Ecto neural progenitor cell (in vitro differentiated cells): ENCODE measurements around the gene HHIPL2.
"Not testable (repeated sequence)": the region's sequence is repeated elsewhere in the genome, so short reads cannot be mapped to it uniquely, and the experiment has no call there.

ENCODE experiments used
- DNase-seq: peaks from one replicate; pipeline ENCODE4 v3.0.0-alpha.2; 2018; ENCODE audit warnings: low spot score

HHIPL2 gene

DNA sequence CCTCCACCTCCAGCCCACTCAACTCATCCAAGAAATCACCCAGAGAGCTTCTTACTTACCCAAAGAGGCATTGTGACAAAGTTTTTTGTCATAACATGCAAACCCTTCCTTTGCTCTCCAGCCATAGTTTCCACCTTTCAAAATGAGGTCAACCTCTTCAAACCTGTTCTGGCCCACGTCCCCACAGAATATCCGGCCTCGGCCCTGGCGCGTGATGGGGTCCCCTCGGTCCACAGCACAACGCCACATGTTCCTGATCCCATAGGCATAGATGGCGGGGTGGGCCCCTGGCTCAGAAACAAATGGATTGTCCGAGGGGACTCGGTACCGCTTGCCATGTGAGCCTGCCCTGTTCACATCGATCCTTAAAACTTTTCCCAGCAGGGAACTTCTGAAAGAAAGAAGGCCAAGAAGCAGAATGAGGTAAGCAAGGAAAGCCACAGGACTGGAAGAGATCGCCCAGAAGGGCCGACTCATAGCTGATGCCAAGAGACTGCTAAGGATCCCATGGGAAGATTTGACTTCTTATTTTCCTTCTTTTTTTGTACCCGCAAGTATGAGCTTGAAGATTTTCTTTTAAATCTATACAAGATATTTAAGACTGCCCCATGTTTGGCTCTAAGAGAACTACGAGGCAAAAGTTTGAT is 7.8 kb downstream of the HHIPL2 start:
- DNase-seq = no peak

DNA sequence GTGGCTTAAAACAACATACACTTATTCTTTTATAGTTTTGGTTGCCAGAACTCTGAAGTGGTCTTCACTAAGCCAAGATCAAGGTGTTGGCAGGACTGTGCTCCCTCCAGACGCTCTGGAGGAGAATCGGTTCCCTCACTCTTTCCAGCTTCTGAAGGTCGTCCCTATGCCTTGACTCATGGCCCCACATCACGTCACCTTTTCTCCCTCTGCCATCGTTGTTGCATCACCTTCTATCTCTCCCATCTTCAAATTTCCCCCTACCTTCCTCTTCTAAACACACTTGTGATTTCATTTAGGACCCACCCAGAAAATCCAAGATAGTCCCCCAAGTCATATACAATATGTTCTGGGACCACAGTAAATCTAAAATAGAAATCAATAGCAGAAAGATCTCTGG is 12.4 kb downstream of the HHIPL2 start:
- DNase-seq = no peak

DNA sequence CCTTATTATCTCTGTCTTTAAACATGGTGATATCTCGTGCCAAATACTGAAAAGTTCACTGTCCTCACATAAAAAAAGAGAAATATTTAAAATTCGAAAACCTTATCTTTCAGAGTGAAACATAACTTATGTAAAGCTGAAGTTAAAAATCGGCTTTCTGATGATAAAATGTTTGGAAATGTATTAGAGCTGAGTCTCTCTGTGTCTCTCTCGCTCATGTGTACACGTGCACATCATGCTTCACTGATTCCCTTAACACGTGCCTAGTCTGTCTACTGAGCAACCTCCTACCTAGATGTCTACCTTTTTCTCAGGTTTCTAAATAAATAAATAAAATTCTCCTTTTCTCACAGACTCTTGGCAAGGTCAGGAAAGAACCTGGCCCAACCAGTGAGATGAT is 17.1 kb downstream of the HHIPL2 start:
- DNase-seq = no peak

DNA sequence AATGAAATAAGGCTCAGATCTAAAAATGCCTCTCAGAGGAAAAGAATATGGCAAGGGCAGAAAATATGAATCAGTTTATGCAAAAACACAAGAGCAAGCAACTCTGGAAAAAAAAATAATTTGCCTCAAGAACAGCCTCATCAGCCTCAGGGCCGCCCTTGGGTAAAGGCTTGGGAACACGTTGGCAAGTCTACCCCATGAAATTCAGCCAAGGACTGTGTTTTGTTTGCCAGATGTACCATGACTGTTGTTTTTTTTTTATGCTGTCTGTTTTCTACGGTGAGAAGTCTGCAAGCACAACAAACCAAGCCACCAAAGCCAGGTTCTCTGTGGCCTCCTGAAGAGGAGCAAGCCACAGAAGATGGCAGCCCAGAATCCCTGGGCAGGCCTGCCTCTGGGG is 18.0 kb downstream of the HHIPL2 start:
- no peak for DNase-seq

DNA sequence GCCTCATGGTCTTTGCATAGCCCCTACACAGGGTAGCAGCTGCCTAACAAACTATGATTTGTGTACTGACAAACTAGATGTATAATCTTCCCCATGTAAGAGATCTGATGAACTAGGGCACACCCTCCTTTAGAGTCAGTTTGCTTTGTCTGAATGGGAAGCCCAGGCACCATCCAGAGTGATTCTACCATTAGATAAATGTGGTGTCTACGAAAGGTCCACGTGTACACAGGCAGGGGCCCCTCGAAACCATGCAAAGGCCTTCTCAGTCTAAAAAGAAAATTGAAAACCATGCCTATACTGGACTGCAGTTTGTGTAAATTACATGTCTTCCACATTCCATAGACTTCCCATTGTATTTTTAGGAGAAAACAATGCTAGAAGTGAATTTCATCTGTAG is 18.7 kb downstream of the HHIPL2 start:
- DNase-seq = no peak

DNA sequence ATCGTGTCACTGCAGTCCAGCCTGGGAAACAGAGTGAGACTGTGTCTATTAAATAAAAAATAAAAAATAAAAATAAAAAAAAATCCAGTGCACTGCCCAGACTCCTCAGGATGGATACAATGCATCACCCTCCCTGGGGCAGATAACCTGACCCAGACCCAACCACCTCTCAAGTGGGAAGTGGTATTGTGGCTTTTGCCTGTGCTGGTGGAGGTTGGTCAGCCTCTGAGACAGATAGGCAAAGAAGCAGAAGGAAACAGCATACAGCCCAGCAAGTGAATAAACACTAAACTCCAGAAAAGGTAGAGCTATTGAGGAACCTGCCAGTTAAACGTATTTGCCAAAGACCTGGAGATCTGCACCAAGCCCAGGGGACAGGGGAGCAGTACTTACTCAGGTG is 22.0 kb downstream of the HHIPL2 start:
- no peak for DNase-seq

DNA sequence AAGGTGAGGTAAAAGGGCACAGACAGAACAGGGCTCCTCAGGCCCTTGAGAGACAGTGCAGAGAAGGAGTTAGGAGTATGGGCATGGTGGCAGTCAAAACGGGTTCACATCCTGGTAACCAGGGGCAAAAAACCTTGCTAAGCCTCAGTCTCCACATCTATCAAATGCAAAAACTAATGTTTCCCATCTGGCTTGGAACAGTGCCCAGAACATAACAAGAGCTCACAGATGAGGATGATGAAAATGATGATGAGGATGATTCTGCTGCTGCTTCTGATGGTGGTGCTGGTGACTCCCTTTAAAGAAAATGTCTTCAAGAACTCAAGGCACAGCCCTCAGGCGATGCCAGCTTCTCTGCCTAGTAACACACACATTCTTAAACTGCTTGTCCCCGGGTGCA is 24.1 kb downstream of the HHIPL2 start:
- no peak for DNase-seq

DNA sequence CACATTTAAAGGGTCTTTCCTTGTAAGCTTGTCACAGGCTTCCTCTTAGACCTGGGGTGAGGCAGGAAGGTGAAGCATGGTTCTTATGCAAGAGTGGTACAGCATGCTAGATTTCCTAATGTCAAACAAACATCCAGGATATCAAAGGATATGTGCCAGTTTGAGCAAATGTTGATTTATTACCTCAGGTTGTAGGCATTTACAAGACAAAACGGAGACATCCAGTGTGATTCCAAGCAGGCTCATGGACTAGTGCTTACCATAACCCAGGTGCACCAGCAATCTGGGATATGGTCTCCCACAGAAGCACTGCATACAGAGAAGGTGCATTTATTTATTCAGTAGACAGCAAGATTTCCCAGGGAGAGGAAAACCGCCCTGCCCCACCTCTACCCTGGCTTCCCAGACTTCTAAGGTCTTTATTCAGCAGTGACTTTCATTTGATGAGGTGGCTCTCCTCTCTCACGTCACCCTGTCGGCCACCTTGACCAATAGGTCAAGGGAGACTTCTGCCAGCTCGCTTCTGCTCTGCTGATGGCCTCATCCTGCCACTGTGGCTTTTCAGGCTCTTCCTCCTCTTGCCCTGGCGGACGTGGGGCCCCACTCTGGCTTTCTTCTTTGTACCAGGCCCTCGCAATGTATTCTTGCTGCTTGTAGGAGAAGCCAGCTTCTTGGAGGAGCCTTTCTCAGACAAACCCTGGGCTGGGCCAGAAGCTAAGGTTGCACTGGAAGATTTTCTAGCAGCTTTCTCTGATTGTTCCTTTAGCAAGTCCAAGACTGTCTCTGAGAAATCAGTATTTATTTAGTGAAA is 25.6 kb downstream of the HHIPL2 start:
- DNase-seq = no peak

DNA sequence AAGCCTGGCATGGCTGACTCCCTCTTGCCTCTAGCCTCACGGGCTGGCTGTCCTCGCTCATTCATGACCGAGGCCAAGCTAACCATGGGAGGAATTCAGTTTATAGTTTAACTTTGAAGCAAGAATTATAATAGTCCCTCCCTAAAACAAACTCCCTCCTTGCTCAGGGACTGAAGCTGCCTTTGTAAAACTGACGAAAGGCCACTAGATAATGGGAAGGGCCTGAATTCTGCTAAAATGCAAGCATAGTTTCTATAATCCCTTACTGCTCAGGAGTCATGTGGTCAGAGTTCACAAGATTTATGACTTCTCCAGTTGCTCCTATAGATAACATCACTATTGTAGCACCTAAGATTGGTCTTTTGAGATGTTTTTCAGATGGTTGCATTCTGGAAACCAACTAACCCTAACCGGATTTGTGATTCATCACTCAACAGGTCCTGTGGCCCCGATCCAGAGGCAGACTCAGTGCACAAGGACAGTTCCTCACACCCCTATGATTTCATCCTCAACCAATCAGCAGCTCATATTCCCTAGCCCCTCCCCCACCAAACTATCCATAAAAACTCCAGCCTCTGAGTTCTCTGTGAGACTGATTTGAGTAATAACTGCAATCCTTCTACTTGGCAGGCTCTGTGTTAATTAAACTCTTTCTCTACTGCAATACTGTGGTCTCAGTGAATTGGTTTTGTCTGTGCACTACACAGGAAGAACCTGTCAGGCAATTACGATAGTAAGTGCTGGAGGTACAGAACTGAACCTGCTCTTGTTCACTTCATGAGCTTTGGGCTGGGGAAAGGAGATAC is 26.4 kb downstream of the HHIPL2 start:
- no peak for DNase-seq

DNA sequence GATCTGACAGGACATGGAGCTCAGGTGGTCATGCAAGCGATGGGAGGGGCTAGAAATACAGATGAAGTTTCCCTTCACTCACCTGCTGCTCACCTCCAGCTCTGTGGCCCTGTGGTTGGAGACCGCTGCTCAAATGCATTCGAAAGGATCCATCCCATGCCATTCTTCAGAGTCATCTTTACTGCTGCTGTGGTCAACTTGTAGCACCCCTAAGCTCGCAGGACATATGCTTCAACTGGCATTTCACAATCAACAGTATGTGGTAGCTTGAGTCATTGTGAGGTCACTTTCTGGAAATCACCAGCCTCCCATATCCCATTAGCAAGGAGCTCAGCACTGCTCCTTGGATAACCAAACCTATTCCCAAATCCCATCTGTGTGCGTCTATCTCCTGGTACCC is 58.4 kb downstream of the HHIPL2 start:
- not testable (repeated sequence) for DNase-seq

DNA sequence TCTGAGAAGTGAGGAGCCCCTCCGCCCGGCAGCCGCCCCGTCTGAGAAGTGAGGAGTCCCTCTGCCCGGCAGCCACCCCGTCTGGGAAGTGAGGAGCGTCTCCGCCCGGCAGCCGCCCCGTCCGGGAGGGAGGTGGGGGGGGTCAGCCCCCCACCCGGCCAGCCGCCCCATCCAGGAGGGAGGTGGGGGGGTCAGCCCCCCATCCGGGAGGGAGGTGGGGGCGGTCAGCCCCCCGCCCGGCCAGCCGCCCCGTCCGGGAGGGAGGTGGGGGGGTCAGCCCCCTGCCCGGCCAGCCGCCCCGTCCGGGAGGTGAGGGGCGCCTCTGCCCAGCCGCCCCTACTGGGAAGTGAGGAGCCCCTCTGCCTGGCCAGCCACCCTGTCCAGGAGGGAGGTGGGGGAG is 60.1 kb downstream of the HHIPL2 start:
- DNase-seq = not testable (repeated sequence)

DNA sequence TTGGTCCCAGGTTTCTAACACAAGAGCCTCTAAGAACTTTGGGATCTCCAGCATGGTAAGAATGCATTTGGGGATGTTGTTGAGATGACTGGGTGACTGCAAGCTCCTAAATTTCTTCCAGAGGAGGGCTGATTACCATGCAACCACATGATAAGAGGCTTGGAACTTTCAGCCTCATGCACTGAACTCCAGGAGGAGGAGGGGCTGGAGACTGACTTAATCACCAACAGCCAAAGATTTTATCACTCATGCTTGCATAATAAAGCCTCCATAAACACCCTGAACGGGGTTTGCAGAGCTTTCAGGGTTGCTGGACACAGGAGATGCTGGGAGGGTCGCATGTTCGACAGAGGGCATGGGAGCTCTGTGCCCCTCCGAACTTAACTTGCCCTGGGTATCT is 63.9 kb downstream of the HHIPL2 start:
- not testable (repeated sequence) for DNase-seq

DNA sequence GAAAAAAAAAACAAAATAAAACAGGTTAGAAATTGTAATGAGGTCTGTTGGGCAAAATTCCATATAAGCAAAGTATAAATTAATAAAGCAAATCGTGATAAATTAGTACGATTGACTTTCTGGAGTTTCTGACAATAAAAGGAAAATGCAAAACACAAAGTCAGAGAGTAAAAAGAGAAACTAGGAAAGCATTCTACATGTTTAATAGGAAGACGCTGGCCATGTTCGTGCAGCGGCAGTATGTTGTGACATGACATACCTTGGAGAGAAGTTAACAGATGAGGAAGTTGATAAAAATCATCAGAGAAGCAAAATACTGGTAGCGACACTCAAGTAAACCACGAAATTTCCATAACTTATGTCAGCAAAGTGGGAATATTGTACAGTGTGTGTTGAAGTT is 68.3 kb downstream of the HHIPL2 start:
- DNase-seq = not testable (repeated sequence)

DNA sequence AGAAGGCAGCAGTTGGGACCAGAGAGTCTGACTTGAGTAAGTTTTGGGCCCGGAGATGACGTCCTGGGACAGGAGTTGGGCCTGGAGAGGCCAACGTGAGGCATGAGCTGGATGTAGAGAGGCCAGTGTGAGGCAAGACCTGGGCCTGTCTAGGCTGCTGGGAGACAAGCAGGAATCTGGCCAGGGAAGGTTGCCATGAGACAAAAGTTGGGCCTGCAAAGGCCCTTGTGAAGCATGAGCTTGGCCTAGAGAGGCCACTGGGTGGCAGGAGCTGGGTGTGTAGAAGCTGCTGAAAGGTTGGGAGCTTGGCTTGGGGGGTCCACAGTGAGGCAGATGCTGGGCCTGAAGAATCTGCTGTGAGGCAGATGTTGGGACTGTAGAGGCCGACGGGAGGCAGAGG is 71.5 kb downstream of the HHIPL2 start:
- DNase-seq = not testable (repeated sequence)

DNA sequence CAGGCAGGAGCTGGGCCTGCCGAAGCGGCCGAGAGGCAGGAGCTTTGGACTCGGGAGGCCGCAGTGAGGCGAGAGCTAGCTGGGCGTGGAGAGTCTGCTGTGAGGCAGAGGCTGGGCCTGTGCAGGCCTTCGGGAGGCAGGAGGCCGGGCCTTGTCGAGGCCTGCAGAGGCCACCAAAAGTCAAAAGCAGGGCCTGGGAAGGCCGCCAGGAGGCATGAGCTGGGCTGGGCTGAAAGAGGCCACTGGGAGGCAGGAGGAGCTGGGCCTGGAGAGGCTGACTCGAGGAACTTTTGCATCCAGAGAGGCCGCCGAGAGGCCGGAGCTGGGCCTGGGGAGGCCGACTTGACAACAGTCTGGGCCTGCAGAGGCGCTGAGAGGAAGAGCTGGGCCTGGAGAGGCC is 74.2 kb downstream of the HHIPL2 start:
- not testable (repeated sequence) for DNase-seq

DNA sequence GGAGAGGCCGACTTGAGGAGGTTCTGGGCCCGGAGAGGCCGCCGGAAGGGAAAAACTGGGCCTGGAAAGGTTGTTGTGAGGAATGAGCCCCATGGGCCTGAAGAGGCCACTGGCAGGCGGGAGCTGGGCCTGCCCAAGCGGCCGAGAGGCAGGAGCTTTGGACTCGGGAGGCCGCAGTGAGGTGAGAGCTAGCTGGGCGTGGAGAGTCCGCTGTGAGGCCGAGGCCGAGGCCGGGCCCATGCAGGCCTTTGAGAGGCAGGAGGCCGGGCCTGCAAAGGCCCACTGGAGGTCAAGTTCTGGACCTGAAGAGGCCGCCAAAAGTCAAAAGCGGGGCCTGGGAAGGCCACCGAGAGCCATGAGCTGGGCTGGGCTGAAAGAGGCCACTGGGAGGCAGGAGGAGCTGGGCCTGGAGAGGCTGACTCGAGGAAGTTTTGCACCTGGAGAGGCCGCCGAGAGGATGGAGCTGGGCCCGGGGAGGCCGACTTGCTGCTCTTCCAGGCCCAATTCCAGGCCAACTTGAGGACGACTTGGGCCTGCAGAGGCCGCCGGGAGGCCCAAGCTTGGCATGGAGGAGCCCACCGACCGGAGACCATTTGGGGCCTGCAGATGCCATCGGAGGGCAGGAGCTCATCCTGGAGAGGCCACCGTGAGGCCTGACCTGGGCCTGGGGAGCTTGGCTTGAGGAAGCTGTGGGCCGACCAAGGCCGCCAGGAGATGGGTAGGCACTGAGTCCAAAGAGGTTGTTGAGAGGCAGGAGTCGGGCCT is 74.9 kb downstream of the HHIPL2 start:
- not testable (repeated sequence) for DNase-seq
